Endothelial cell of umbilical vein (primary cell): ENCODE data around the gene FOXP1. TPM values are rescaled to one million over a fixed set of nuclear protein-coding genes. Genes with fewer than 3 reads are reported as not detected.

Experiments
- BruUV-seq: library from RNA; stranded (reverse); fragments of 400-500 nt; replicated peaks from 2 replicates; lab custom pipeline; 2021; lab: Mats Ljungman, UMichigan
- CTCF ChIA-PET: fragments of 300-600, 350-600 bp; sonication (Branson Sonifier 250); formaldehyde crosslinking; loops from one replicate; lab custom pipeline; 2021; ENCODE audit warnings: antibody characterized with exemption, inconsistent platforms; lab: Charles Lee
- POLR2A ChIA-PET: fragments of 300-600, 350-600 bp; sonication (Branson Sonifier 250); formaldehyde crosslinking; loops from one replicate; lab custom pipeline; 2021; ENCODE audit warnings: antibody characterized with exemption, inconsistent platforms; lab: Charles Lee
- DNase-seq: peaks from one replicate; pipeline ENCODE4 v3.0.0-alpha.2; 2011; ENCODE audit warnings: low read depth, low spot score
- FAIRE-seq: peaks from 2 replicates; lab custom pipeline; 2011; peaks lifted over from hg19 to GRCh38; lab: Jason Lieb, UNC
- H2AFZ ChIP-seq: 2 replicates; pipeline ENCODE4 v1.6.0; 2012; ENCODE audit warnings: low read depth, low read length, control low read depth, inconsistent platforms
- H3K27ac ChIP-seq: 2 replicates; pipeline ENCODE4 v1.5.1; 2011; ENCODE audit warnings: low read depth, mild to moderate bottlenecking, control low read depth, low read length, moderate library complexity; ENCODE audit not compliant: insufficient read depth
- H3K27me3 ChIP-seq, 2 experiments: 2 replicates each; pipeline versions ENCODE4 v1.6.0 to v1.6.1; 2011; ENCODE audit warnings: low read length in 2 of 2, mixed read lengths in 1 of 2; ENCODE audit not compliant: control insufficient read depth in 2 of 2, insufficient read depth in 2 of 2
- H3K36me3 ChIP-seq, 2 experiments: 2 replicates in 1 of 2; 3 replicates in 1 of 2; pipeline ENCODE4 v1.5.1; 2011; ENCODE audit warnings: low read length in 2 of 2, mild to moderate bottlenecking in 1 of 2, moderate library complexity in 1 of 2; ENCODE audit not compliant: control insufficient read depth in 2 of 2, insufficient read depth in 2 of 2; ENCODE audit errors: extremely low read depth in 1 of 2
- H3K4me1 ChIP-seq: 3 replicates; pipeline ENCODE4 v1.5.1; 2011; ENCODE audit warnings: mild to moderate bottlenecking, low read length; ENCODE audit not compliant: control insufficient read depth, insufficient read depth; ENCODE audit errors: extremely low read depth
- H3K4me2 ChIP-seq: 2 replicates; pipeline ENCODE4 v1.6.1; 2011; ENCODE audit warnings: low read length, control low read depth, mixed read lengths; ENCODE audit not compliant: insufficient read depth
- H3K4me3 ChIP-seq, 3 experiments: fragments of 200-600 bp in 1 of 3; sonication (generic), shearing (Covaris generic) in 1 of 3; replicated peaks in 1 of 3; 2 replicates each; pipeline ENCODE4 v1.5.1; 2011 to 2016; ENCODE audit warnings: control low read depth in 3 of 3, low read length in 3 of 3, mild to moderate bottlenecking in 2 of 3, inconsistent platforms in 1 of 3, low read depth in 1 of 3, moderate library complexity in 1 of 3; ENCODE audit not compliant: insufficient read depth in 1 of 3
- H3K79me2 ChIP-seq: 2 replicates; pipeline ENCODE4 v1.6.0; 2012; ENCODE audit warnings: low read length, inconsistent platforms; ENCODE audit not compliant: control insufficient read depth, insufficient read depth
- H3K9ac ChIP-seq: replicated peaks from 2 replicates; pipeline ENCODE3; 2011; ENCODE audit warnings: low read length, control low read depth; ENCODE audit not compliant: insufficient read depth; ENCODE audit errors: extremely low read depth
- H3K9me1 ChIP-seq: replicated peaks from 3 replicates; pipeline ENCODE4 v1.6.0; 2011; ENCODE audit warnings: mild to moderate bottlenecking, low read length; ENCODE audit not compliant: control insufficient read depth, insufficient read depth; ENCODE audit errors: extremely low read depth
- H3K9me3 ChIP-seq: replicated peaks from 2 replicates; pipeline ENCODE4 v1.5.1; 2012; ENCODE audit warnings: low read length, inconsistent platforms; ENCODE audit not compliant: control insufficient read depth, insufficient read depth
- H4K20me1 ChIP-seq: replicated peaks from 2 replicates; pipeline ENCODE3; 2011; ENCODE audit warnings: mild to moderate bottlenecking, low read length; ENCODE audit not compliant: control insufficient read depth, insufficient read depth; ENCODE audit errors: extremely low read depth
- CTCF ChIP-seq, 2 donors: IDR thresholded peaks; 1 replicate in 1 of 2; 2 replicates in 1 of 2; pipeline ENCODE4 v1.5.1; 2011; ENCODE audit warnings: low read length in 2 of 2, mild to moderate bottlenecking in 2 of 2, moderate library complexity in 2 of 2, control low read depth in 1 of 2, inconsistent platforms in 1 of 2, low read depth in 1 of 2; ENCODE audit not compliant: insufficient read depth in 1 of 2; ENCODE audit errors: extremely low read depth in 1 of 2
- EZH2 ChIP-seq: IDR thresholded peaks from 2 replicates; pipeline ENCODE4 v1.6.1; 2012; ENCODE audit warnings: borderline replicate concordance, low read depth, mild to moderate bottlenecking, moderate library complexity, low read length, inconsistent platforms; ENCODE audit not compliant: severe bottlenecking
- FOS ChIP-seq: IDR thresholded peaks from 2 replicates; pipeline ENCODE4 v1.6.1; 2011; ENCODE audit warnings: mild to moderate bottlenecking, low read length, moderate library complexity, borderline replicate concordance; ENCODE audit not compliant: insufficient read depth
- GATA2 ChIP-seq: IDR thresholded peaks from 2 replicates; pipeline ENCODE4 v1.7.0; 2011; ENCODE audit warnings: low read depth, mild to moderate bottlenecking, moderate library complexity, mixed read lengths, low read length; ENCODE audit not compliant: insufficient read length, insufficient read depth
- JUN ChIP-seq: IDR thresholded peaks from 2 replicates; pipeline ENCODE4 v1.6.1; 2011; ENCODE audit warnings: borderline replicate concordance, low read depth; ENCODE audit not compliant: insufficient read length, insufficient read depth
- MAX ChIP-seq: IDR thresholded peaks from 2 replicates; pipeline ENCODE4 v1.6.1; 2011; ENCODE audit not compliant: insufficient read depth, insufficient read length
- MYC ChIP-seq: IDR thresholded peaks from one replicate; pipeline ENCODE4 v1.6.1; 2011; ENCODE audit warnings: mild to moderate bottlenecking, low read depth, low read length
- POLR2A ChIP-seq: IDR thresholded peaks from 2 replicates; pipeline ENCODE4 v1.6.1; 2012; ENCODE audit warnings: low read depth, mild to moderate bottlenecking, control low read depth, low read length
- POLR2AphosphoS5 ChIP-seq: IDR thresholded peaks from 2 replicates; pipeline ENCODE4 v1.6.1; 2012; ENCODE audit warnings: low read depth, mild to moderate bottlenecking, control low read depth, low read length, moderate library complexity; ENCODE audit not compliant: insufficient read depth
- dilution Hi-C: fragments of 300-500 bp; cut with MboI; formaldehyde crosslinking; loops from one replicate; pipeline ENCODE4 v1.15.0; 2019; ENCODE audit warnings: low sequenced_read_pairs; ENCODE audit not compliant: extremely low pct_ligation_motif_present
- intact Hi-C: fragments of 100-400 bp; cut with micrococcal nuclease; formaldehyde crosslinking; loops from one replicate; pipeline ENCODE4 v1.10.0; 2022
- polyA plus RNA-seq, 4 experiments: library from polyadenylated mRNA; depleted of rRNA in 3 of 4; stranded (reverse) in 3 of 4; unstranded in 1 of 4; fragments of >200 nt; gene quantifications; 2 replicates each; pipeline versions ENCODE4 v1.2.1 to v1.2.3, GENCODE V29; 2011 to 2012; ENCODE audit warnings: missing spikeins in 1 of 4
- total RNA-seq: library from RNA; stranded (reverse); gene quantifications from 2 replicates; pipeline ENCODE4 v1.2.3, GENCODE V29; 2021

FOXP1 gene
- total and polyA plus RNA-seq, 2 donors (not counting 3 experiments of a cell fraction or from before 2014, with no cell fraction given), result 41.0 to 107 TPM

DNA sequence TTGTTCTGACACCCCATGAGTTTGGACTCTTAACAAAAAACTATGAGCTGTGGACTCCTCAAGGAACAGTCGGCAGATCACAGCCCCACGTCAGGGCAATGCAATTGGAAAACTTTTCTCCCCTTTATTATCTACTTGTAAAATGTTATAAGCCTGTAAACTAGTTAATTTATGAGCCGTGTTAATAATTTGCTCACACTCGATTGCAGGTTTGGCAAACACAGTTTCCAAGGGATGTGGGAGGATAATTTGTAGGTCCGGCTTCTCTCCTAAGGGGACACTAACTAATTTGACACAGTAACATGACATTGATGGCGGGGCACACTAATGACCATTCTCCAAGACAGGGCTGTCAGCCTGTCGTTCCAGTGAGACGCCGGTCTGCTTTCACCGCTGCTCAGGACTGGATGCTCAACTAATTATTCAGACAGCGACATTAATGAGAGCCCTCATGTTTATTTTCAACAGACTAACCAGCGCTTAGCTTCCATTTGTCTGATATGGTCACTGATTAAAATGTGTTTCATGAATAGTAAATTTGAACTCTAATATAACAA, 222.1 kb downstream of the FOXP1 start:
- no TSS peak for BruUV-seq

More for the DNA sequence above, 222.1 kb downstream of the FOXP1 start:
- Histone ChIP-seq H3K9ac (no peak overlapping the region), H3K27ac (no peak overlapping the region), H3K36me3 (no peaks in the 10 kb centered on the region), H2AFZ (no peak overlapping the region), H3K9me1 (no peaks in the 10 kb centered on the region), H3K9me3 (no peaks in the 10 kb centered on the region), H3K27me3 (no peaks in the 10 kb centered on the region), H3K4me3 (no peak overlapping the region), H3K79me2 (no peaks in the 10 kb centered on the region), H3K4me2 (no peak overlapping the region), H3K4me1 (no peaks in the 10 kb centered on the region), H4K20me1 (no peaks in the 10 kb centered on the region)
- DNase-seq, result no peak
- CTCF ChIA-PET, result interaction anchor here (0.9 kb wide), 1 partner anchor 10 kb away, joined by 3 read pairs; no protein-coding TSS in a partner anchor
- dilution Hi-C loops (no loop called here), intact Hi-C loops (no loop called here)
- POLR2A ChIA-PET, result no interaction called here
- TF ChIP-seq POLR2AphosphoS5 (no peak), EZH2 (no peak), MAX (no peak), CTCF (IDR thresholded peaks at IDR 0.05; ENCODE audit: extremely low read depth in 1 of 2, insufficient read depth in 1 of 2, low read depth in 1 of 2, low read length in 2 of 2) (no peak), POLR2A (no peak), GATA2 (no peak), FOS (no peak), JUN (no peak), MYC (no peak)
- no peak for FAIRE-seq
